Central memory CD8-positive, alpha-beta T cell (primary cell): ENCODE data around the gene BABAM2.
"Not testable (repeated sequence)": the region's sequence is repeated elsewhere in the genome, so short reads cannot be mapped to it uniquely, and the experiment has no call there.

ENCODE experiments used
- ATAC-seq: fragments of 150-1000 bp; cut with Tn5 transposase; replicated peaks from 2 replicates; pipeline ENCODE4 v1.10.0; 2022; ENCODE audit warnings: mild to moderate bottlenecking, moderate FRiP score, moderate number of reproducible peaks; ENCODE audit not compliant: poor library complexity, severe bottlenecking; ENCODE audit errors: extremely low read depth
- DNase-seq, 2 donors: peaks; one replicate each; pipeline ENCODE4 v3.0.0; 2021; ENCODE audit warnings: low spot score in 2 of 2
- H3K27ac Mint-ChIP-seq: one replicate; pipeline ENCODE4 v1.8.0; 2022; ENCODE audit warnings: low read depth, mild to moderate bottlenecking, moderate library complexity, mixed read lengths
- H3K27me3 Mint-ChIP-seq: one replicate; pipeline ENCODE4 v1.8.0; 2022; ENCODE audit warnings: mixed read lengths
- H3K36me3 Mint-ChIP-seq: one replicate; pipeline ENCODE4 v1.8.0; 2022; ENCODE audit warnings: mild to moderate bottlenecking, moderate library complexity, mixed read lengths; ENCODE audit not compliant: insufficient read depth
- H3K4me1 Mint-ChIP-seq: one replicate; pipeline ENCODE4 v1.8.0; 2022; ENCODE audit warnings: mixed read lengths
- H3K4me3 Mint-ChIP-seq: one replicate; pipeline ENCODE4 v1.8.0; 2022; ENCODE audit warnings: mild to moderate bottlenecking, moderate library complexity, mixed read lengths
- H3K9me3 Mint-ChIP-seq: one replicate; pipeline ENCODE4 v1.8.0; 2022; ENCODE audit warnings: mixed read lengths

The BABAM2 gene

GRCh38 chr2:28363686-28364280 is 473.3 kb downstream of the BABAM2 start:
- peak overlapping the region; percentile 84 for H3K27ac Mint-ChIP-seq
- H3K36me3 Mint-ChIP-seq = peaks cover 9% of the 10 kb centered on the region
- H3K9me3 Mint-ChIP-seq = no peaks in the 10 kb centered on the region
- no peak for ATAC-seq
- H3K4me3 Mint-ChIP-seq = no peak overlapping the region
- H3K4me1 Mint-ChIP-seq = peaks cover 88% of the 10 kb centered on the region
- no peaks in the 10 kb centered on the region for H3K27me3 Mint-ChIP-seq
- no peak for DNase-seq

- Mint-ChIP-seq H3K27me3 (no peaks in the 10 kb centered on the region), H3K27ac (peak overlapping the region; percentile 84), H3K4me1 (peaks cover 80% of the 10 kb centered on the region), H3K4me3 (peak overlapping the region; percentile 47), H3K36me3 (peaks cover 3% of the 10 kb centered on the region), H3K9me3 (no peaks in the 10 kb centered on the region)
- no peak for ATAC-seq
- DNase-seq = no peak
Observed at GRCh38 chr2:28364610-28365009, 474.1 kb downstream of the BABAM2 start.

- peak overlapping the region; percentile 14 for H3K27ac Mint-ChIP-seq
- ATAC-seq (no peak), DNase-seq (no peak)
- H3K9me3 Mint-ChIP-seq = no peaks in the 10 kb centered on the region
- peaks cover 74% of the 10 kb centered on the region for H3K4me1 Mint-ChIP-seq
- H3K36me3 Mint-ChIP-seq = peaks cover 3% of the 10 kb centered on the region
- H3K4me3 Mint-ChIP-seq = peak overlapping the region; percentile 47
- no peaks in the 10 kb centered on the region for H3K27me3 Mint-ChIP-seq
Observed at GRCh38 chr2:28365158-28365557, 474.6 kb downstream of the BABAM2 start.

GRCh38 chr2:28366149-28366495 is 475.6 kb downstream of the BABAM2 start:
- peak overlapping the region; percentile 61 for H3K27ac Mint-ChIP-seq
- H3K4me3 Mint-ChIP-seq = peak overlapping the region; percentile 70
- no peak for DNase-seq
- no peaks in the 10 kb centered on the region for H3K27me3 Mint-ChIP-seq
- peaks cover 66% of the 10 kb centered on the region for H3K4me1 Mint-ChIP-seq
- ATAC-seq = no peak
- no peaks in the 10 kb centered on the region for H3K9me3 Mint-ChIP-seq
- H3K36me3 Mint-ChIP-seq = peaks cover 3% of the 10 kb centered on the region

GRCh38 chr2:28366496-28367282 is 476.2 kb downstream of the BABAM2 start:
- Mint-ChIP-seq H3K4me1 (peaks cover 61% of the 10 kb centered on the region), H3K27me3 (no peaks in the 10 kb centered on the region), H3K9me3 (no peaks in the 10 kb centered on the region), H3K4me3 (peak overlapping the region; percentile 70), H3K27ac (peak overlapping the region; percentile 61), H3K36me3 (peaks cover 3% of the 10 kb centered on the region)
- DNase-seq (peak in 1 of 2 donors; percentile 67), ATAC-seq (peak; percentile 97)

- no peak for ATAC-seq
- H3K27ac Mint-ChIP-seq = peak overlapping the region; percentile 61
- H3K4me1 Mint-ChIP-seq = peaks cover 56% of the 10 kb centered on the region
- DNase-seq = no peak
- peaks cover 3% of the 10 kb centered on the region for H3K36me3 Mint-ChIP-seq
- no peaks in the 10 kb centered on the region for H3K9me3 Mint-ChIP-seq
- peak overlapping the region; percentile 70 for H3K4me3 Mint-ChIP-seq
- no peaks in the 10 kb centered on the region for H3K27me3 Mint-ChIP-seq
Observed at GRCh38 chr2:28367667-28368356, 477.3 kb downstream of the BABAM2 start.

- DNase-seq (no peak), ATAC-seq (no peak)
- Mint-ChIP-seq H3K9me3 (no peaks in the 10 kb centered on the region), H3K36me3 (peaks cover 3% of the 10 kb centered on the region), H3K4me3 (no peak overlapping the region), H3K4me1 (peaks cover 50% of the 10 kb centered on the region), H3K27ac (no peak overlapping the region), H3K27me3 (no peaks in the 10 kb centered on the region)
Observed at GRCh38 chr2:28368357-28368798, 477.8 kb downstream of the BABAM2 start.

GRCh38 chr2:28369358-28369757 is 478.8 kb downstream of the BABAM2 start:
- DNase-seq = no peak
- peak overlapping the region; percentile 91 for H3K27ac Mint-ChIP-seq
- no peaks in the 10 kb centered on the region for H3K9me3 Mint-ChIP-seq
- H3K4me1 Mint-ChIP-seq = peaks cover 40% of the 10 kb centered on the region
- peaks cover 3% of the 10 kb centered on the region for H3K36me3 Mint-ChIP-seq
- ATAC-seq = no peak
- H3K4me3 Mint-ChIP-seq = peak overlapping the region; percentile 14
- no peaks in the 10 kb centered on the region for H3K27me3 Mint-ChIP-seq

- peak overlapping the region; percentile 8 for H3K27ac Mint-ChIP-seq
- H3K4me3 Mint-ChIP-seq = no peak overlapping the region
- H3K27me3 Mint-ChIP-seq = no peaks in the 10 kb centered on the region
- H3K9me3 Mint-ChIP-seq = no peaks in the 10 kb centered on the region
- peaks cover 30% of the 10 kb centered on the region for H3K4me1 Mint-ChIP-seq
- no peak for DNase-seq
- no peak for ATAC-seq
- peaks cover 3% of the 10 kb centered on the region for H3K36me3 Mint-ChIP-seq
Observed at GRCh38 chr2:28370354-28370753, 479.8 kb downstream of the BABAM2 start.

- not testable (repeated sequence) for H3K36me3 Mint-ChIP-seq, DNase-seq, H3K27me3 Mint-ChIP-seq, ATAC-seq, H3K27ac Mint-ChIP-seq, H3K9me3 Mint-ChIP-seq, H3K4me3 Mint-ChIP-seq
- peaks cover 17% of the 10 kb centered on the region for H3K4me1 Mint-ChIP-seq
Observed at GRCh38 chr2:28371728-28372127, 481.2 kb downstream of the BABAM2 start.

GRCh38 chr2:28373854-28374253 is 483.3 kb downstream of the BABAM2 start:
- H3K4me1 Mint-ChIP-seq = peaks cover 20% of the 10 kb centered on the region
- DNase-seq (no peak), ATAC-seq (no peak)
- H3K27ac Mint-ChIP-seq = no peak overlapping the region
- no peak overlapping the region for H3K4me3 Mint-ChIP-seq
- no peaks in the 10 kb centered on the region for H3K27me3 Mint-ChIP-seq
- no peaks in the 10 kb centered on the region for H3K36me3 Mint-ChIP-seq
- no peaks in the 10 kb centered on the region for H3K9me3 Mint-ChIP-seq

- H3K9me3 Mint-ChIP-seq = no peaks in the 10 kb centered on the region
- ATAC-seq (no peak), DNase-seq (no peak)
- peaks cover 24% of the 10 kb centered on the region for H3K4me1 Mint-ChIP-seq
- H3K27ac Mint-ChIP-seq = no peak overlapping the region
- no peak overlapping the region for H3K4me3 Mint-ChIP-seq
- H3K36me3 Mint-ChIP-seq = no peaks in the 10 kb centered on the region
- H3K27me3 Mint-ChIP-seq = no peaks in the 10 kb centered on the region
Observed at GRCh38 chr2:28374331-28374730, 483.8 kb downstream of the BABAM2 start.

- Mint-ChIP-seq H3K27ac (no peak overlapping the region), H3K27me3 (no peaks in the 10 kb centered on the region)
Observed at GRCh38 chr2:28375236-28375635, 484.7 kb downstream of the BABAM2 start.

More at GRCh38 chr2:28375236-28375635, 484.7 kb downstream of the BABAM2 start:
- Mint-ChIP-seq H3K4me1 (peaks cover 30% of the 10 kb centered on the region), H3K9me3 (no peaks in the 10 kb centered on the region), H3K4me3 (no peak overlapping the region), H3K36me3 (no peaks in the 10 kb centered on the region)
- ATAC-seq (no peak), DNase-seq (no peak)
